CD4-positive, alpha-beta T cell (primary cell): ENCODE data around the gene FAM120A. TPM values are rescaled to one million over a fixed set of nuclear protein-coding genes. Genes with fewer than 3 reads are reported as not detected.
A peak's percentile ranks its signal among the peaks of the same experiment; 100 is the strongest.

Source experiments
- ATAC-seq: fragments of 200-7000 bp; cut with Tn5 transposase; one replicate; pipeline ENCODE4 v1.10.0; 2022; ENCODE audit warnings: mild to moderate bottlenecking; ENCODE audit not compliant: poor library complexity
- CTCF ChIA-PET: fragments of 350-600 bp; sonication (Branson Sonifier 250); formaldehyde crosslinking; loops from one replicate; lab custom pipeline; 2021; ENCODE audit warnings: antibody characterized with exemption, inconsistent platforms; lab: Charles Lee
- POLR2A ChIA-PET: fragments of 350-600 bp; sonication (Branson Sonifier 250); formaldehyde crosslinking; loops from one replicate; lab custom pipeline; 2021; ENCODE audit warnings: antibody characterized with exemption, inconsistent platforms; lab: Charles Lee
- DNase-seq, 14 experiments: peaks; one replicate each; pipeline ENCODE4 v3.0.0-alpha.2; 2013 to 2020; ENCODE audit warnings: mixed read lengths in 2 of 14
- H3K27ac ChIP-seq, 2 donors: one replicate each; pipeline versions ENCODE4 v1.5.1 to v1.7.0; 2013; ENCODE audit warnings: low read length in 2 of 2, low read depth in 1 of 2, mild to moderate bottlenecking in 1 of 2
- H3K27me3 ChIP-seq, 2 experiments: 1 replicate in 1 of 2; 2 replicates in 1 of 2; pipeline versions ENCODE4 v1.6.1 to v1.7.0; 2013; ENCODE audit warnings: low read length in 2 of 2, control low read depth in 1 of 2, mild to moderate bottlenecking in 1 of 2, moderate library complexity in 1 of 2; ENCODE audit not compliant: insufficient read depth in 2 of 2, control insufficient read depth in 1 of 2
- H3K36me3 ChIP-seq: one replicate; pipeline ENCODE4 v1.6.1; 2013; ENCODE audit warnings: low read length, control low read depth; ENCODE audit not compliant: insufficient read depth
- H3K4me1 ChIP-seq: one replicate; pipeline ENCODE4 v1.6.1; 2013; ENCODE audit warnings: low read length, control low read depth; ENCODE audit not compliant: insufficient read depth
- H3K4me3 ChIP-seq: one replicate; pipeline ENCODE4 v1.5.1; 2013; ENCODE audit warnings: mild to moderate bottlenecking, low read length, moderate library complexity
- H3K9me3 ChIP-seq, 2 experiments: 1 replicate in 1 of 2; 2 replicates in 1 of 2; pipeline versions ENCODE4 v1.6.1 to v1.7.0; 2013; ENCODE audit warnings: low read length in 2 of 2, mild to moderate bottlenecking in 2 of 2, control low read depth in 1 of 2, moderate library complexity in 1 of 2; ENCODE audit not compliant: control insufficient read depth in 1 of 2, insufficient read depth in 1 of 2
- H3K27ac Mint-ChIP-seq: one replicate; pipeline ENCODE4 v1.8.0; 2020; ENCODE audit warnings: mixed read lengths
- H3K27me3 Mint-ChIP-seq: one replicate; pipeline ENCODE4 v1.8.0; 2021; ENCODE audit warnings: mixed read lengths
- H3K36me3 Mint-ChIP-seq: one replicate; pipeline ENCODE4 v1.8.0; 2021; ENCODE audit warnings: low read depth, mixed read lengths
- H3K4me1 Mint-ChIP-seq: one replicate; pipeline ENCODE4 v1.8.0; 2021; ENCODE audit warnings: low read depth, mixed read lengths
- H3K4me3 Mint-ChIP-seq: one replicate; pipeline ENCODE4 v1.8.0; 2020; ENCODE audit warnings: mild to moderate bottlenecking, mixed read lengths
- H3K9me3 Mint-ChIP-seq: one replicate; pipeline ENCODE4 v1.8.0; 2020; ENCODE audit warnings: mixed read lengths
- intact Hi-C, 2 experiments: fragments of 100-400 bp; cut with DNase I in 1 of 2; cut with micrococcal nuclease in 1 of 2; formaldehyde crosslinking; loops; one replicate each; pipeline versions ENCODE4 v1.15.1 to v1.9.0; 2023 to 2025; cut with DNase I, micrococcal nuclease
- total RNA-seq, 174 experiments: library from RNA in 2 of 174; stranded (reverse) in 2 of 174; gene quantifications; one replicate each; pipeline ENCODE4 v1.2.3 and lab custom pipeline; 2021 to 2026
- TF ChIP-seq, protein P1 (sequence below): fragments of 200-600 bp; IDR thresholded peaks from one replicate; pipeline ENCODE4 v1.8.0; 2022; ENCODE audit warnings: antibody characterized with exemption, mild to moderate bottlenecking

FAM120A gene
- total RNA-seq, 2 experiments from 2014 or later: 46.5 to 51.7 TPM

DNA sequence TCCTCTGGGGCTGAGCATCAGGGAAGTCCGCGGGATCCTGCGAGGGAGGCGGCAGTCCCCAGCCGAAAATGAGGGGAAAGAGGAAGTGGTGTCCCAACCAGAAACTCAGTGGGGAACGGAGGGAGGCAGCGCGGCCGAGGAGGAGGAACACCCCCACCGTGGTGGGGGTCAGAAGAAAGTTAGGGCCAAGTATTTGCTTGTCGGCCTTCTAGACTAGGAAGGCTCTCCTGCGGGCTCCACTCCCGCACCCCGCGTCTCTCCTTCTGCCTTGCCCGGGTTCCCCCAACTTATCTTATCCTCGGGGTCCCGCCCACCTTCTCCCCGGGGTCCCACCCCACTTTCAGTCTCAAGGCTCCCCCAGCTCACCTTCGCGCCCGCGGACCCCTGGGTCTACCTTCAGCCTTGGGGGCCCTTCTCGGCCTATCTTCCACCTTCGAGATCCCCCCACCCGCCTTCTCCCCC is 124.3 kb downstream of the FAM120A start:
- DNase-seq (peak in 13 of 14 experiments; percentile 25 to 72 (median 45)), ATAC-seq (peak; percentile 44)
- Histone ChIP-seq H3K27ac (peak overlapping the region; percentile 51 to 56), H3K4me3 (peak overlapping the region; percentile 75), H3K36me3 (no peaks in the 10 kb centered on the region), H3K27me3 (no peaks in the 10 kb centered on the region), H3K9me3 (no peaks in the 10 kb centered on the region), H3K4me1 (peaks cover 33% of the 10 kb centered on the region)
- Mint-ChIP-seq H3K9me3 (no peaks in the 10 kb centered on the region), H3K4me1 (peaks cover 51% of the 10 kb centered on the region), H3K36me3 (peaks cover 15% of the 10 kb centered on the region), H3K27me3 (no peaks in the 10 kb centered on the region), H3K4me3 (peak overlapping the region; percentile 95), H3K27ac (peak overlapping the region; percentile 95)
- TF ChIP-seq, protein P1, sequence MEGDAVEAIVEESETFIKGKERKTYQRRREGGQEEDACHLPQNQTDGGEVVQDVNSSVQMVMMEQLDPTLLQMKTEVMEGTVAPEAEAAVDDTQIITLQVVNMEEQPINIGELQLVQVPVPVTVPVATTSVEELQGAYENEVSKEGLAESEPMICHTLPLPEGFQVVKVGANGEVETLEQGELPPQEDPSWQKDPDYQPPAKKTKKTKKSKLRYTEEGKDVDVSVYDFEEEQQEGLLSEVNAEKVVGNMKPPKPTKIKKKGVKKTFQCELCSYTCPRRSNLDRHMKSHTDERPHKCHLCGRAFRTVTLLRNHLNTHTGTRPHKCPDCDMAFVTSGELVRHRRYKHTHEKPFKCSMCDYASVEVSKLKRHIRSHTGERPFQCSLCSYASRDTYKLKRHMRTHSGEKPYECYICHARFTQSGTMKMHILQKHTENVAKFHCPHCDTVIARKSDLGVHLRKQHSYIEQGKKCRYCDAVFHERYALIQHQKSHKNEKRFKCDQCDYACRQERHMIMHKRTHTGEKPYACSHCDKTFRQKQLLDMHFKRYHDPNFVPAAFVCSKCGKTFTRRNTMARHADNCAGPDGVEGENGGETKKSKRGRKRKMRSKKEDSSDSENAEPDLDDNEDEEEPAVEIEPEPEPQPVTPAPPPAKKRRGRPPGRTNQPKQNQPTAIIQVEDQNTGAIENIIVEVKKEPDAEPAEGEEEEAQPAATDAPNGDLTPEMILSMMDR: no peak
- intact Hi-C loops: loop anchor here (1.0 to 10.0 kb wide), 4 partner anchors 9 to 1251 kb away; partner anchors contain the start of genes CENPP (in 1 of the 2) and NOL8 (in 1 of the 2)
- POLR2A ChIA-PET: interaction anchor here (1.0 to 2.5 kb wide), 3 partner anchors 10 to 122 kb away, joined by 3 to 40 read pairs (median 3); partner anchors contain the start of gene FAM120AOS
- CTCF ChIA-PET: interaction anchor here (1.9 kb wide), 1 partner anchor 10 kb away, joined by 9 read pairs; no protein-coding TSS in a partner anchor

DNA sequence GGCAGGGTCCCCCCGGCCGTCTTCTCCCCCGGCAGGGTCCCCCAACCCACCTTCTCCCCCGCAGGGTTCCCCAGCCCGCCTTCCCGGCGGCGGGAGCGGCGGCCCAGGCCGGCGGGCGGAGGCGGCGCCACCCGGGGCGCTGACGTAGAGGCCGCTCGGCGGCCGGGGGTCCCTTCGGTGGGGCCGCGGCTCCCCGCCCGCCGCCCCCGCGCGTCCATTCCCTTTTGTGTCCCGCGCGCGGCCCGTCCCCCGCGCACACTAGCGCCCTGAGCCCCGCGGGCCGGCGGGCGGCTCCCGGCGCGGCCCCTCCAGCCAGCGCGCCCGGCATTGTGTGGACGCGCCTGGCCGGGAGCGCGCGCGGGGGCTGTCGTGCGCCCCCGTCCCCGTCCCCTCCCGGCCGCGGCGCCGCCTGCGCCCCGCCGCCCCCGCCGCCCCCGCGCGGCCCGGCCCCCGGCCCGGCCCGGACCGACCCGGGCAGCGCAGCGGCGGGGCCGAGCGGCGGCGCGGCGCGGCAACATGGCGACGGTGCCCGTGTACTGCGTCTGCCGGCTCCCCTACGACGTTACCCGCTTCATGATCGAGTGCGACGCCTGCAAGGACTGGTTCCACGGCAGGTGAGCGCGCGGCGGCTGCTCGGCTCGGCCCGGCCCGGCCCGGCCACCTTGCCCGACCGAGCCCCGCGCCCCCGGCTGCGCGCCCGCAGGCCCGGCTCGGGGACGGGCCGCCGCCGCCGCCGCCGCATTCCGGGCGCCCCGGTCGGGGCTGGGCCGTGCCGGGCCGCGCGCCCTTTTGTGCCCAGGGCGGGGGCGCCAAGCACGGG is 125.0 kb downstream of the FAM120A start, which contains the start of gene PHF2:
Gene PHF2 (plus strand): TSS at position 327 of the 820 bp plus-strand sequence. CDS start 190 bp downstream, at position 517.
- POLR2A ChIA-PET: interaction anchor here (0.7 to 2.5 kb wide), 6 partner anchors 9 to 769 kb away, joined by 3 to 40 read pairs (median 4); partner anchors contain the start of gene FAM120AOS
- Mint-ChIP-seq H3K27me3 (no peaks in the 10 kb centered on the region), H3K27ac (peak within 1 kb of the TSS; percentile 95), H3K36me3 (peaks cover 15% of the 10 kb centered on the region), H3K4me3 (peak within 1 kb of the TSS; percentile 95), H3K9me3 (no peaks in the 10 kb centered on the region), H3K4me1 (peaks cover 57% of the 10 kb centered on the region)
- intact Hi-C loops: loop anchor here (1.0 to 10.0 kb wide), 4 partner anchors 9 to 1252 kb away; partner anchors contain the start of genes CENPP (in 1 of the 2) and NOL8 (in 1 of the 2)
- peak within 1 kb of the TSS; percentile 51 to 56 for H3K27ac ChIP-seq
- peak within 1 kb of the TSS; percentile 75 for H3K4me3 ChIP-seq
- H3K27me3 ChIP-seq: no peaks in the 10 kb centered on the region
- DNase-seq (peak in 8 of 14 experiments; percentile 23 to 72 (median 44)), ATAC-seq (peak; percentile 59)
- CTCF ChIA-PET: interaction anchor here (1.9 kb wide), 1 partner anchor 10 kb away, joined by 9 read pairs; no protein-coding TSS in a partner anchor
- TF ChIP-seq, protein P1: no peak
- no peaks in the 10 kb centered on the region for H3K36me3 ChIP-seq
- no peaks in the 10 kb centered on the region for H3K9me3 ChIP-seq
- peaks cover 34% of the 10 kb centered on the region for H3K4me1 ChIP-seq
